Esophagus mucosa (tissue), 1 donor: ENCODE data around the gene AOC1. TPM values are rescaled to one million over a fixed set of nuclear protein-coding genes. Genes with fewer than 3 reads are reported as not detected.
"Not testable (repeated sequence)": the region's sequence is repeated elsewhere in the genome, so short reads cannot be mapped to it uniquely, and the experiment has no call there.

Source experiments
- ATAC-seq: fragments of 200-7000 bp; cut with Tn5 transposase; one replicate; pipeline ENCODE4 v1.9.1; 2020
- total RNA-seq: library from RNA; stranded (reverse); gene quantifications from one replicate; pipeline ENCODE4 v1.2.4, GENCODE V29; 2023
- donor health status: DM: yes; HTN: yes; CAD: no.

The AOC1 gene
- total RNA-seq, 1 donor from 2014 or later: 6.3 TPM

DNA sequence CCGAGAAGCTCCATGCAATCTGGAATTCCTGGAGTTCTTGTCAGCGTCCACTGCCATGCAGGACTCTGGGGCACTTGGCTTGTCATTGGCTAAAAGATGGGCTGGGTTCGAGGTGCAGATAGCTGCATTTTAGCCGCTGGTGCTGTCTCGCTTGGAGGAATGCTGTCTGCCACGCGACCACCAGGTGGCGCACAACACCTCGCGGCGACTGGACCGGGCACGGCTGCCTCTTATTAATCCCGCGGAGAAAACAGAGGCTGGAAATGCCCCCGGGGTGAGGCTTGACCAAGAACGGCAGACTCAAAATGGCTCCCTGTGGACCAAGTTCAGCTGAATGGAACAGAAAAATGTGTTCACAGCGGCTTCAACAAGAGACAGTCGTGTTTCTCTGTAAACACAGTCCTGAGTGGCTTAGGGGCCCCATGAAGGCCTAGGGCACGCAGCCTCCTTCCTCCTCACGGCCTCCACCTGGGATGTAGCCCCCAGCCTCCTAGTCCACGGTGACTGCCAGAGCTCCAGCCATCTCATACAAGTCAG is 46.2 kb downstream of the AOC1 start:
- ATAC-seq: peak; percentile 70

DNA sequence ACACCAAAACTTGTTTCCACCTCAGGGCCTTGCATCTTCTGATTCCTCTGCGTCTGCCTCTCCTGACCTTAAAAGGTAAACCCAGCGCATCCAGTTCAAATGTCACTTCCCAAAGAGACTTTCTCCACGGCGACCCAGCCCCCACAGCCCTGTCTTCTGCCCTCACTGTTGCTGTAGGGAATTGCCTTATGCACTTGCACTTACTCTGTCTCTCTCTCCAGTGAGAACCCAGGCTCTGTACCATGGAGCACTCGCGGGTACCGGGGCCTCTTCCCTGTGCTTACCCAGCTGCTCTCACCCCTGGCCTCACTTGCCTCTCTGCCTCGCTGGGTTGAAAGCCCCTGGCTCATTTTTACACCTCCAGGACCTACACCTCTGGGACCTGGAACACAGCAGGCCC is 48.4 kb downstream of the AOC1 start:
- ATAC-seq: no peak

DNA sequence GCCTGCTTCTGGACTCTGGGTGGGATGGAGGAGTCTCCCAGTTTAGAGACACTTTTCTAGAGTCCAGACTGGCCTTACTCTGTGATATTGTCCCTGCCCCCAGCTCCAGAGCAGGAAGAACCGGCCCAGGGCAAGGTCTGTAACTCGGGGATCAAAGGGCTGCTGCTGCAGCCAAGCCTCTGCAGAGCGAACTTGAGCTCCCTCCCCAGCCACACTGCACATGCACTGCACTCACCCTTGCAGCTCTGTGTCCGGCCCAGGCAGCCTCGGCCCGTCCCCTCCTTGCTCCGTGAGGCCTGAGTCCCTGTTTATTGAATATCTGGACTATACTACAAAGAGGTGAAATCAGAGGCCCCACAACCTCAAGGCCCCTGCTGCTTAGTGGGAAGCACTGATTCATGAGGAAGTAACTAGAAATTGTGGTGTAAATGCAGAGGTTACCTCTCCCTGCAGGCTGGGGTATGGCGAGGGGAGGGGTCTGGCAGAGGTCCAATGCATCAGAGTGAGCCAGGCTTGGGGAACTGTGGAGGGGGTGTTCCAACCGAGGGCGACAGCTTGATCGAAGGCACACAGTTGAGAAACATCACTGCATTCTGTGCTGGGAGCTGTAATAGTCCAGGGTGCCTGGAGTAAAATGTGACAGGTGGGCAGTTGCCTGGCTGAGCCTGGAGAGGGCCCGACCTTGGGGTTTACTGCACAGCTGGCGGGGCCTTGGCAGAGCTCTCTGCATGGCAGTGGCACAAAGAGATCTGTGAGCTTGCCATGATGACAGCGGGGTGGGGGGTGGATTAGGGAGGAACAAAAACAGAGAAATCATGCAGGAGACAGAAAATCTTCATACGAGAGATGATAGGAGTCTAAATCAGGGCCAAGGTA is 49.1 kb downstream of the AOC1 start:
- ATAC-seq: no peak

DNA sequence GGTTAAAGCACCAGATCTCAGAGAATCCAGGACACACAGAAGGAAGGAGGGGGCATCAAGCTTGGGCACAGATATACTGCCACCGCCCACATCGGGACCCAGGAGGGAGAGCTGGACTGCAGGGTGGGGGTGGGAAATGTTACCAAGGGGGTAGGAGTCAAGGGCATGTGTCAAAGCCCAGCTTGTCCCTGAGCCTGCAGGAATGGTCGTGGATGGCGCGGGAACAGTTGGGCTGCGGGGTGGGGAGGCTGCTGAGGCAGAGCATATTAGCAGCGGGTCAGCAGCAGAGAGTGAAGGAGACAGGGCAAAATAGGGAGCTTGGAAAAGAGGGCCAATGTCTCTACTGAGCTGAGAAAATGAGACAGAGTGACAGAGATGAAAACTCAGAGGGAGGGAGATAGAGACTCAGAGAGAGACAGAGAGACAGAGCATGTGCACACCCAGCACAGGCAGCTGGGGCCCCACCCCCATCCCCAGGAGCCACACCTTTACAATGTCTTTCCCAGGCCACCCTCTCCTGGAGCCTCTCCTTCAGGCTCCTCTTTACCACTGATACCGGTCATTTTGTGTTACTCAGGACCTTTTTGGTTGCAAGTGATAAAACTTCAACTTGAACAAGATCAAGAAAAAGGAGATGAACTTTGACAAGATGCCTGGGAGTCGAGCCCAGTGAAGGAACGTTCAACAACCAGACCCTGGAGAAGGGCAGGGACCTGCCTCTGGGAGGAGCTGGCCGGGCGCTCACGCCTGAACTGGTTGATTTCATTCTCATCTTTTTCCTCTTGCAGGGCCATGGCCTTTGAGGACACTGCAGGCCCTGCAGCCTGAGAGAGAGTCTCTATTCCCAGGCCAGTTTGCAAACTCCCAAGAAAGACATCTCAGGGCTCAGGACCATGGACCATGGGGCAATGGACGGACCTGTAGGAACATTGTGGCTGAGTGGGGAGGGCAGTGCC is 50.0 kb downstream of the AOC1 start:
- ATAC-seq: no peak

DNA sequence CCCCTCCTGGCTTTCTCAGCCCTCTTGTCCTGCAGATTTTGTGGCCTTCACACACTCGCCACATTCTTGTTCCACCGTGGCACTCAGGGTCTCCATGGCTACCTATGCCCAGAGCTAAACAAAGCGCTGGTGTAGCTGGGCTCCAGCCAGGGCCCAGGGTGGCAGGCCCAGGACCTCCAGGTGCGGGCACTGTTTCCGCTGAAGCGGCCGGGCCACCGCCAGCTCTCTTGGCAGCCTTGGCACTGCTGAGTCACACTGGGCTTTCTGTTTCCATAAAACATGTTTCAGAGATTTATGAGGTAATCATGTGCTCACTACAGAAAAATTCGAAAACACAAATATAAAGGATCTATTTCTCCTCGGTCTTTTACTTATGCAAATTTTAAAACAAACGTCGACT is 51.3 kb downstream of the AOC1 start:
- ATAC-seq: peak; percentile 33

DNA sequence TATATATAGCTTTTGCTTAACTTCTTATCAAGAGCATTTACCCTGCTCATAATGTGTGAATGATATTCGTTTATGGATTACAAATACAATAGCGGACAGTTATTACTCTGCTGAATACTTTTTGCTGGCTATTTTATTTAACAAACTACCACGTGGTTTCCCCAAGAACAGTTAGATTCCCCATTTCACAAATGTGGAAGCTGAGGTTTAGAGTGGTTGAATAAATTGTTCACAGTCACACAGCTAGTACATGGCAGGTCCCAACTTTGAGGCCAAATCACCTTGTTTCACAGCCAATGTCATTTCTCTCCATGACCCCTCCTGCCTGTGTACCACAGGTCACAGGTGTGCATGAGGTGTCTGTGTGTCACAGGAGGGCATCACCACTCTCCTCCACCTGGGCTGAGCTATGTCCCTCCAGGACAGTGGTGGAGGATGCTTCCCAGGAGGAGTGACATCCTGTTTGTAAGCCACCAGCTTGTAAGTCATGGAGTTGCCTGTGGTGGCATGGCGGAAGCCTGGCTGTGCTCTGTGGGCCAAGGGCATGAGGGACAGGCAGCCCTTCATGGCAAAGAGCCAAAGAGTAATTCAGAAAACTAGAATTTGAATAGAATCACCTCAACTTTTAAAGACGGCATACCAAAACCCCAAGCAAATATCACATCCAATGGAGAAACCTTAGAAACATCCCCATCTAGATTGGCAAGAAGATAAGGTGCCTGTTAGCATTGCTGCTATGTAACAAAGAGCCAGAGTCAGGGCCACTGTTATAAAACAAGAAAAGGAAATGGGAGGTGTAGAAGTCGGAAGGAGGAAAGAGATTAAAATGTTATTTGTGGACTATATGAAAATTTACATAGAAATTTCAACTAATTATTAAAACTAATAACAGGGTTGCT is 51.9 kb downstream of the AOC1 start:
- no peak for ATAC-seq

DNA sequence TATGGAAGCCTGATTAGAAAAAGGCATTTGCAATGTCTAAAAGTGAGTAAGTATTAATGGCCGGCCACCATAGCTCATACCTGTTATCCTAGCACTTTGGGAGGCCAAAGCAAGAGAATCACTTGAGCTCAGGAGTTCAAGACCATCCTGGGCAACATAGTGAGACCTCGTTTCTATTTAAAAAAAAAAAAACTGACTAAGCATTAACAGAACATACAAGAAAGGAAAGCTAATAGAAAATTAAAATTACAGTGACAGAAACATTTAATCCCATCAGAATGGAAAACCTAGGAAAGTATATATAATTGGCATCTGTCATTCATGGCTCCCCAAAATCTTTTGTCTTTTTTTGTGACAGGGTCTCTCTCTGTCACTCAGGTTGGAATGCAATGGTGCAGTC is 55.9 kb downstream of the AOC1 start:
- no peak for ATAC-seq

DNA sequence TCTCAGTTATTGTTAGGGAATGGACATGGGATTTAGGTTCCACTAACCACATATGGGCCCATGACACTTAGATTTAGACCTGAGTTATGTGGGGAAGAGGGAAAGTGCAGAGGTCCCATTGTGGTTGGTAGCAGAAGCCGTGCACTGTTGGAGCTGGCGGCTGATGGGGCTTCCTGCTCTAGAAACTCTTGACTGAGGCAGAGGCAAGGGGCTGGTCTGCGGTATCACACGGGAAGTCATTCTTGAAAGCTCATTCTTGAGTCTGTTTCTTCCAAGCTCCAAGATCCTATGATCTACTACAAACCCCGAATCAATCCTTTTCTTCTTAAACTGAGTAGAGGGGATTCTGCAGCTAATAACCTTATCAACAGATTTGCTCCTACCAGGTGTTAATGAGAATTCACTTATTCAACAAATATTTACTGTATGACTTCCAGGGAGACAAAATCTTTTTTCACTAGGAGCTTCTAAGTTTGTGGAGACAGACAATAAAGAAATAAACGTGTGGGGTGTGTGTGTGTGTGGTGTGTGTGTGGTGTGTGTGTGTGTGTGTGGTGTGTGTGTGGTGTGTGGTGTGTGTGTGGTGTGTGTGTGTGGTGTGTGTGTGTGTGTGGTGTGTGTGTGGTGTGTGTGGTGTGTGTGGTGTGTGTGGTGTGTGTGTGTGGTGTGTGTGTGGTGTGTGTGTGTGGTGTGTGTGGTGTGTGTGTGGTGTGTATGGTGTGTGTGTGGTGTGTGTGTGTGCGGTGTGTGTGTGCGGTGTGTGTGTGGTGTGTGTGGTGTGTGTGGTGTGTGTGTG is 57.1 kb downstream of the AOC1 start:
- no peak for ATAC-seq

DNA sequence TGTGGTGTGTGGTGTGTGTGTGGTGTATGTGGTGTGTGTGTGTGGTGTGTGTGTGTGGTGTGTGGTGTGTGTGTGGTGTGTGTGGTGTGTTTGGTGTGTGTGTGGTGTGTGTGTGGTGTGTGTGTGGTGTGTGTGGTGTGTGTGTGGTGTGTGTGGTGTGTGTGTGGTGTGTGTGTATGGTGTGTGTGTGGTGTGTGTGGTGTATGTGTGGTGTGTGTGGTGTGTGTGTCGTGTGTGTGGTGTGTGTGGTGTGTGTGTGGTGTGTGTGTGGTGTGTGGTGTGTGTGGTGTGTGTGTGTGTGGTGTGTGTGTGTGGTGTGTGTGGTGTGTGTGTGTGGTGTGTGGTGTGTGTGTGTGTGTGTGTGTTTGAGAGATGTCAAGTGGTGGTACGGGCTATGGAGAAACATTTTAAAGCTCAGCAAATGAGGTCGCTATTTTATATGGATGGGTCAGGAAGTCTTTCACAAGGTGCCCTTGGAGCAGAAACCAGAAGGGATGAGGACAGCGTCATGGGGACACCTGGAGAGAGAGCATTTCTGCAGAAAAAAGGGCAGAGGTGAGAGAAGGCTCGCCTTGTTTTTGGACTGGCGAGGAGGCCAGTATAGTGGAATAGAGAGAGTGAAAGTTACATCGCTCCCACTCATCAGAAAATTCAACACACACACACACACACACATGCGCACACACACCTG is 58.1 kb downstream of the AOC1 start:
- not testable (repeated sequence) for ATAC-seq

DNA sequence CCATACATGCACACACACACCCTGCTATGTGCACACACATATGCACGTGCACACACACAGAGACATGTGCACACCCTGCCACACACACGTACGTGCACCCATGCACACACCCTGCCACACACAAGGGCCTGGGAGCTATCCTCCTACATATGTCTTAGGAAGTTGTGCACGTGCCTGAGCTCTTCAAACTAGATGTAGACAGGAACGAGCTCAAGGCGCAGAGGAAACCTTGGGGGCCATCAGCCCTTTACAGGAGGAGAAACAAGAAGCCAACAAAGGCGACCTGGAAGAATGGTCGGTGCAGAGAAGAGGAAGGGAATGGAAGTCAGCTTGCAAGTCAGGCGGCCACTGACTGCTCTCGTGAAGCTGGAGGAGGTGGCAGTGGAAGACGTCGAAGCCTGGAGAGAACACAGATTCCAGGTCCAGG is 58.7 kb downstream of the AOC1 start:
- ATAC-seq: no peak

Other genes with a start within 250 kb of the AOC1 start
- gene GIMAP6, start 220.1 kb upstream of the AOC1 start, total RNA-seq: 2.4 TPM
- gene GIMAP2, start 166.8 kb upstream of the AOC1 start, total RNA-seq: 1.1 TPM
- gene GIMAP1, start 135.9 kb upstream of the AOC1 start, total RNA-seq: 0.44 TPM
- gene GIMAP5, start 115.1 kb upstream of the AOC1 start, total RNA-seq: 1.4 TPM
- gene TMEM176B, start 52.2 kb upstream of the AOC1 start, total RNA-seq: 4.2 TPM
- 2.6 TPM for gene TMEM176A, start 51.7 kb upstream of the AOC1 start, total RNA-seq
- 0.20 TPM for gene KCNH2, start 125.8 kb downstream of the AOC1 start, total RNA-seq
- 3.1 TPM for gene NOS3, start 138.5 kb downstream of the AOC1 start, total RNA-seq
- gene ATG9B, start 172.0 kb downstream of the AOC1 start, total RNA-seq: 16.7 TPM
- gene ABCB8, start 175.9 kb downstream of the AOC1 start, total RNA-seq: 25.1 TPM
- gene ASIC3, start 196.0 kb downstream of the AOC1 start, total RNA-seq: 0.52 TPM
- 11.4 TPM for gene CDK5, start 205.4 kb downstream of the AOC1 start, total RNA-seq
- 35.9 TPM for gene SLC4A2, start 207.1 kb downstream of the AOC1 start, total RNA-seq
- gene FASTK, start 228.3 kb downstream of the AOC1 start, total RNA-seq: 55.5 TPM
- gene TMUB1, start 231.0 kb downstream of the AOC1 start, total RNA-seq: 23.2 TPM
- 76.1 TPM for gene AGAP3, start 234.0 kb downstream of the AOC1 start, total RNA-seq